HG02981 (cell line): ENCODE measurements around the gene PDE6B.
"Not testable (repeated sequence)": the region's sequence is repeated elsewhere in the genome, so short reads cannot be mapped to it uniquely, and the experiment has no call there.

Experiments used
- ATAC-seq: cut with Tn5 transposase; IDR thresholded peaks from one replicate; pipeline ENCODE4 v1.9.1; 2021; ENCODE audit warnings: mild to moderate bottlenecking, moderate library complexity; ENCODE audit not compliant: unreplicated experiment

Gene PDE6B

DNA sequence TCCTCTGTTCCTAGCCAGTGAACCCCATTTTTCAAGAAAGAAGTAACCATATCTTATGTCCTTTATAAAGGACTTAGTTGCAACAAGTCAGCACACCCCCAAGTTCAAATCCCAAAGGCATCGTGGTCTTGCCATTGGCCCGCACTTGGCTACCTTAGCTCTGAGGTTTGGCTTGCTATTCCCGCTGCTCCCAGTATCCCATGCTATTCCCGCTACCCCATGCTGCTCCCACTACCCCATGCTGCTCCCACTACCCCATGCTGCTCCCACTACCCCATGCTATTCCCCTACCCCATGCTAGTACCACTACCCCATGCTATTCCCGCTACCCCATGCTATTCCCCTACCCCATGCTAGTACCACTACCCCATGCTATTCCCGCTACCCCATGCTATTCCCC, 42.8 kb downstream of the PDE6B start:
- not testable (repeated sequence) for ATAC-seq

DNA sequence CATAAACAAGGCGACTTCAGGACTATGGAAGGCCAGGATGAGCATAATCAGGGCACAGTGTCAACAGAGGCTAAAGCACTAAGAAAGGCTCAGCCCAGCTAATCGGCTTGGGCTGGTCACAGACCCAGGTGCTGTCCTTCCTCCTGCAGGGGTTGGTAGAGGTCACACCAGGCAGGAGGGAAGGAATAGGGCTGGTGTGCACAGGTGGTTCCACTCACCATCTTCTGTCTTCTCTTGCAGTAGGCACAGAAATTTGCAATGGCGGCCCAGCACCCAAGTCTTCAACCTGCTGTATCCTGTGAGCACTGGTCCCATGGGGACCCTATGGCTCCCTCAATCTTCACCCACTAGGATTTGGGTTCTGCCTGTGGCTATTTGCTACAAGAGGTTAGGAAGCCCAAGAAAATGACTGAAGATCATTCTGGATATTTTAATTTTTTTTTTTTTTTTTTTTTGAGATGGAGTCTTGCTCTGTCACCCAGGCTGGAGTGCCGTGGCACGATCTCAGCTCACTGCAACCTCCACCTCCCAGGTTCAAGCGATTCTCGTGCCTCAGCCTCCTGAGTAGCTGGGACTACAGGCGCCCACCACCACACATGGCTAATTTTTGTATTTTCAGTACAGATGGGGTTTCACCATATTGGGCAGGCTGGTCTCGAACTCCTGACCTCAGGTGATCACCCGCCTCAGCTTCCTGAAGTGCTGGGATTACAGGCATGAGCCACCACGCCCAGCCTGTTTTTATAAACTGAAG, 44.6 kb downstream of the PDE6B start:
- ATAC-seq, result not testable (repeated sequence)

DNA sequence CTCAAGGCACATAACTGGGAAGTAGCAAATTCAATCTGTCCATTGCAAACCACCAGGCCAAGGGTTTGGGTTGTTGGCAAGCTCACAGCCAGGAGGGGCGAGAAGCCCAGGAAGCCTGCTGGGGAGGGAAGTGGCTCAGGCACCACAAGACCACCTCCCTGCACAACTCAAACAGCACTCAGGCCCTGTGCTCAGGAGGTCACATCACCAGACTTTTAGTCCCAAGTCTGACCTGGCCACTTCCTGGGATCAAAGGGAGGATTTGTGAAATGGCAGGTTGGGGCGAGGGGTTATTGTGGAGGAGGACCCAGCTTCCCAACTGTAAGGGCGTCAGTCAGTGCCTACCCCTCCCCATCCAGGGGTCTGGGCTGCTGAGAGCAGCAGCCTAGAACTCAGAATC, 46.4 kb downstream of the PDE6B start:
- no peak for ATAC-seq

DNA sequence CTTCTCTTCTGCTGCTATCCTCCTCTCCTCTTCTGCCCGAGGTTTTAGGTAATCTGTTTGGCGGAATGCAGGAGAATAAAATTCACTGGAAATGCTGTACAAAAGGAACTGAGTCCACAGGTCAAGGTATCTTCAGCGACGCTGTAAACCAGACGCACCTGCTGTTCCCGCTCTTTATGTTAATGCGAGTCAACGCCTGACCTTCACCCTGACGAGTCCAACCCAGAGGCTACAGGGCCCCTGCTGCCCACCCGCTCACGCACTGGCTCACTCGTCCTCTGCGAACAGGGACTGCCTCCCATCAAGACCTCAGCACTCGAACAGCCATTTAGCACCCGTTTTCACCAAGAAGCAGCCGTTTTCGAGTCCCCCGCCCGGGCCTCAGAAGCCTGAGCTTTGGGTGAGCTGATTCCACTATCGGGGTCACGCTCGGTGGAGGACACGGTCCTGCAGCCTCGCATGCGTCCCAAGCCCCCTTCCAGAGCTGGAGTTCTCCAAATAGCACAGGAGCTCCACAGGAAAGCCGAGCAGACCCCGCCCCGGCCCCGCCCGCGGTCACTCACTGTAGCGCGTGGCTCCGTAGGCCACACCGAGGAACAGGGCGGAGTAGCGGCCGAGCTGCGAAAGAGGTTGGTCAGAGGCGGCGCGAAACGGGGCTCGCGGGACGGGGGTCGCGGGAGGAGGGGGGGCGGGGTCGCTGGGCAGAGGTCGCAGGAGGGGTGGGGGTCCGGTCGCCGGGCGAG, 48.1 kb downstream of the PDE6B start:
- no peak for ATAC-seq

DNA sequence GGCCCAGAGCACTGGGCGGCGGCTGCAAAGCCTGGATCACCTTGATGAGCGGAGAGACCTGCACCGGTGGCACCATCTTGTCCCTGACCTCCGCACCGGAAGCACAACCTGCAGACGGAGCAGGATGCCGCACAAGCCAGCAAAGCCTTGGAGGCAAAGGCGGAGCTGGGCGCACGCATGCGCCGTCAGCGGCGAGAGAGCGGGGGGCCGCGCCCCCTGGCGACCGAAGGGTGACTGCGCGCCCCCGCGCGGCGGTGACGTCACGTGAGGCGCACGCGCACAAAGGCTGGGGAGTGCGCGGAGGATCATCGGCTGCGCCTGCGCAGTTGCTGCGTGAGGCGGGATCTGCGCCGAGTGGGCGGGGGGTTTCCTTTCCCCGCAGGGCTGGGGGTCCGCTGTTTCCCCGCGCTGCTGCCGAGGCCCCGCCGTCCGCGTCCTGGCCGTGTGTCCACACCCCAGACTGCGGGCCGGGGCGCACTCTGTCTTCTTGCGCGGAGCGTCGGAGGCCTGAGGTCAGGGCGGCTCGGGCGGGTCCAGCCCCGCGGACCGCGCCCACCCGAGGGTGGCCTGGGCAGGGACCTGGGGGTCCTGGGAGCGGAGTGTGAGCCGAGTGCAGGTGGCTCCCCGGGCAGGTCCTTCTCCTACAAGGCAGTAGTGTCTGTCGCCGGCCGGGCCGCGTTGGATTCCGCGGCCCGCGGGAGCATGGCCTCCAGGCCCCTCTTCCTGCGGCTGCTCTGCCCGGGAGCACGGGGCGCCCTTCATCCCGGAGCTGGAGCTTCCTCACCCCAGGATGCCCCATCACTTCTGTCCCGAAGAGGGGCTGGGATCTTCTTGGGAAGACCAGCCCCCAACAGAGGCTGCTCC, 49.0 kb downstream of the PDE6B start, which contains the start of the genes ATP5ME and MYL5:
Gene ATP5ME (minus strand): TSS at position 105 of the 864 bp plus-strand sequence. CDS start 29 bp downstream, at position 76.
Gene MYL5 (plus strand): TSS at position 371 of the 864 bp plus-strand sequence. CDS start 3,485 bp downstream, outside the sequence.
- ATAC-seq, result peak; percentile 79

DNA sequence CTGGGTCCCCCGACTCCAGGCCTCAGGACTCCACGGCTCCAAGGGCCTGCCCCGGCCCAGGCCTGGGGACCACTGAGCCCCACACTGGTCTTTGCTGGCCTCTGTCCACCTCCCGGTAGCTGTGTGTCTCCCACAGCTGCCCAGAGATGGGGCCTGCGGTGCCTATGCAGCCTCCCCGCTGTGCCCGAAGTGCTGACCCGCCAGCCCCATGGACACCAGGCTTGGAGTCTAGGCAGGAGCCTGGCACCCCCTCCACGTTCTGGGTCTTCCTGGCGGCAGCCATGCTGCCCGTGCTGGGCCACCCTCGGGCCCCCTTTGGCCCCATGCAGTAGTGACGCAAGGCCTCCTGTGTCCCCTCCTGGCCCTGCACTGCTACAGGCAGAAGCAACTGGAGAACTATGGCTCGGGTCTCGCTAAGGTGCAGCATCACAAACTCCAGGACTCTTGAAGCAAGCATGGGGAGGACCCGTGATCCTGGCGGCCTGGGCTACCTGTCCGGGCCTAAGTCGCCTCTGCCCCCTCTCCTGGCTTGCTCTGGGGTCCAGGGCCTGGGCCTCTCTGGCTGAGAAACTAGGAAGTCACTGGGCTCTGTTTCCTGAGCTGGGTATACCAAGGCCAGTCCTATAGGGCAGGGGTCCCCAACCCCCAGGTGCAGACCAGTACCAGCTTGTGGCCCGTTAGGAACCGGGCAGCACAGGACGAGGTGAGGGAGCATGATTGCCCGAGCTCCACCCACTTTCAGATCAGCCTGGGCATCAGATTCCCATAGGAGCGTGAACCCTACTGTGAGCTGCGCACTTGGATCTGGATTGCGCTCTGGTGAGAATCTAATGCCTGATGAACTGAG, 49.9 kb downstream of the PDE6B start:
- ATAC-seq, result peak; percentile 1

DNA sequence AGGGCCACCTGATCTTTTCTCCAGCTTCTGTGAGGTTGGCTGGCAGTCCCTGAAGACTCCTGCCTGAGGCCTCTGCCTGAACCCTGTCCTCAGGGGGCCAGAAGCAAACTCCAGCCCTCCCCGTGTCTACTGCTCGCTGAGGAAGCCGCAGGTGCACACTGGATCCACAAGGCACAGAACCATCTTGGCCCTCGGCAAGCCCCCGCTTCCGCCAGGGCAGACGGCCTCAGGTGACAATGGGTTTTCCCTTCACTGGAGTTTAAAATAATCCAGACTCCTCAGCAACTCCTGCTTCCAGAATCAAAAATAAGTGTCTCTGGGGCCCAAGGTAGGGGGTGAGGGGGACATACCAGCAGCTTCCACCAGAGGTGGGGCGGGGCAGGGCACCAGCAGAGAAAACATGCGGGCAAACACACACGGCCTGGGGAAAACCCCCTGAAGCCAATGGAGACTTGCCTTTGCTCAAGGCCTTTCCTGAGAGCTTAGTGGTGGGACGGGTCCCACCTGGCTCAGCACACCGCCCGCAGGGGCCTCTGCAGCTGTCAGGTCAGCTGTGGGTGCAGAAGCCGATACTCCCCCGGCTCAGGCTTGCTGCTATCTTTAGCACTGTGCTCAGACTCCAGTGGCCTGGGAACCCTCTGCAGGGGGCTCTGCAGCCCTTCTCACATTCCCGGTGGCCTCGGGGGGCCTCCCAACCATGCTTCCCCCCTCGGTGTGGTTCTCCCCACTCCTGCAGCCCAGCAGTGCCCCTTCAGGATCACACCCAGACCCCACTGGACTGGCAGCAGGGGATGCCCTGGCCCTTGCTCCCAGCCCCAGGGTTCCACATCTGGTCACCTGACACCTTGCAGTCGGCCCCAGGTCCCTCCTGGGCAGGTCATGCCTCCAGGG, 50.9 kb downstream of the PDE6B start:
- ATAC-seq, result no peak

DNA sequence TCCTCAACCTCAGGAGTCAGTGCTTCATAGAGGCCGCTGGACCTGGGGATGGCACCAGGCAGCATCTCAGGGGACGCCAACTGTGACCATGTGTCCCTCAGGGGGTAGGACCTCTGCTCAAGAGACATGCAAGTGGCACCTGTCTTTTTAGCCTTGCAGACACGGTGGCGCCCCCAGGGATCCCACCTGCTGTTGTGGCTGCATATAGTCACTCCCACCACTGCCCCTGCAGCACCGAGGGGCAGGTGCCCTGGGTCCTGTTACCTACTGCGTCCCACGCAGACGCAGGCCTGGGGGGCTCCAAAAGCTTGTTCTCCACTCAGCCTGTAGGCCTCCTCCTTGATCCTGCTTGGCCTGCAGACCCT, 51.5 kb downstream of the PDE6B start:
- no peak for ATAC-seq

DNA sequence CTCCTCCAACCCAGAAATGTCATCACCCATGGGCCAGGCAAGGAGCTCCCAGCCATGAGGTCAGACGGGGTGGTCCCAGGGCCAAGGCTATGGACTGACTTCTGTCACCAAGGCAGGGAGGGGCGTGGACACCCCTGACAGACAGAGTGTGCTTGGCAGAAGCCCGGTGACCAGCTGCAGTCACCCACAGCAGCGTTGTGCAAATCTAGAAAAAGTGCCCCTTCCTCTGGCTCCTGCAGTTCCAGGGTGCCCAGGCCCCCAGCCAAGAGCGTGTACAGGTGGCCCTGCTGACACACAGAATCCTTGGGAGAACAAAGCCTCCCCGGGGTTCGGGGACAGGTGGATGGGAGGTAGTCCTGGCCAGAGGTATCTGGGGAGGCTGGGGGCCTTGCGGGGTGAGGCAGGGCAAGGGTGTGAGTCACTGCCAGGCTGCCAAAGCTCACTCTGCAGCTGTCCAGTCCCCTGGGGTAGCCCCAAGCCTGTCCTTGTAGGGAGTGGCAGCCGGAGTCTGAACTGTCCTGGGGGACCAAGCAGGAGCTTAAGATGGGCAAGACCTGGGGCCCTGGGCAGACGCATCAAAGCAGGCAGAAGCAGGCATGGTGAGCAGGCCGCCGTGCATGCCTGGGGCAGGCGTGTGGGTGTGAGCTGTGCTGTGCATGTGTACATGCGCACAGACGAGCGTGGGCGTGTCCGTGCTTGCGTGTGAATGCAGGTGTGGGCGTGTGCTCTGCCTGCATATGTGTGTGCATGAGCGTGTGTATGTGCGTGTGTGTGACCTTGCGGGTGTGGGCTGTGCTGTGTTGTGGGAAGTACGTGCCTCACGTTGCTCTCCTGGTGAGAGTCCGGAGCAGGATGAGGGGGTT, 52.3 kb downstream of the PDE6B start:
- ATAC-seq, result no peak

DNA sequence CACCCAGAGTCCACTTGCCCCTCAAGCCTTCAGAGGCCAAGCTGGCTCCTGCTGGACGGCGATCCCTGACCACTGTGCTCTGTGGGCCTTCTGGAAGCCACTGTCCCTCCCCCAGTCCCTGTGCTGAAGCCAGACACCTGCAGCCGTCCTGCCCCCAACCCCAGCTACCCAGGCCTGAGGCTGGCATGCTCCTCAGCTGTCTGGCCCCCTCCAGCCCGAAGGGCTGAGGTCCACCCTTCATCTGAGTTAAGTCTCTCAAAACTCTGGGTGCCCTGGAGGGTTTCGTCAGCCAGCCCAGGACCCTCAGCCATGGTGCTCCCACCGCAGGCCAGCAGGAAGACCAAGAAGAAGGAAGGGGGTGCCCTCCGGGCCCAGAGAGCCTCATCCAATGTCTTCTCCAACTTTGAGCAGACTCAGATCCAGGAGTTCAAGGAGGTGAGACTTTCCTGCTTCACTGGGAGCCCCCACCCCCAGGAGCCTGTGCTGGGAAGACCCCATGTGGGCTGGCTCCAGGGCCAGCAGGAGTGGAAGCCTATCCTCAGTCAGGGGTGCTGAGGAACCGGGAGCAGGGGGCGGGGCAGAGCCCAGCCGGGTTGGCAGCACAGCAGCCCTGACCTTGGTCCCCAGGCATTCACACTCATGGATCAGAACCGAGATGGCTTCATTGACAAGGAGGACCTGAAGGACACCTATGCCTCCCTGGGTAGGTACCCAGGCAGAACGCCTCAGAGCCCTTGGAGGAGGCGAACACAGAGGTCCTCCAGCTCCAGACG, 53.1 kb downstream of the PDE6B start:
- ATAC-seq, result no peak

DNA sequence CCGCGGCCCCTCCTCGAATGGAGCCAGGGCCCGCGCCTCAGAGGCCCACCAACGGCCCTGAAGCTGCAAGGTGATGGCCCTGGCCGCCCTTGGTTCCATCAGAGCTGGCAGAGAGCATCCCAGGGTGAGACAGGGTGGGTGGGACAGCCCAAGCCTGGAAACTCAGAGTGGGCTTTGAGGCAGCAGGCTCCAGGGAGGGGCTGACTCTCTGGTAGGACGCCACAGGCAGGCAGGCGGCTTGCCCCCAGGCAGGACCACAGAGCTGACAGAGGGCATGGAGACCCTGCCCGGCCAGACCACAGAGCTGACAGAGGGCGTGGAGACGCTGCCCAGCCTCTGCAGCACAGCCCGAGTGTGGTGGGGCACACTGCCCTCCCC, 53.7 kb downstream of the PDE6B start:
- ATAC-seq, result no peak

DNA sequence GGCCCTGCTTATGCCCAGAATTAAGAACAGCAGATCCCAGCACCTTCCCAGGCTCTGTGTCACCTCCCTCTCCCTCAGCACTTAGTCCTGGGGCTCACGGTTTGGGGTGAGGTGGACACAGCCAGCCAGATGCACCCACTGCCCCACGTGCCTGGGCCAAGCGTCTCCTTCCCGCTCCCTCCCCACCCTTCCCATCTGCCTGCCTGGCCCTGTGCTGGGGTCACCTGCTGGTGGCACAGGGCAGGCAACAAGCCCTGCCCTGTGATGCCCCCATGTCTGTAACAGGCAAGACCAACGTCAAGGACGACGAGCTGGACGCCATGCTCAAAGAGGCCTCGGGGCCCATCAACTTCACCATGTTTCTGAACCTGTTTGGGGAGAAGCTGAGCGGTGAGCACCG, 54.3 kb downstream of the PDE6B start:
- no peak for ATAC-seq

DNA sequence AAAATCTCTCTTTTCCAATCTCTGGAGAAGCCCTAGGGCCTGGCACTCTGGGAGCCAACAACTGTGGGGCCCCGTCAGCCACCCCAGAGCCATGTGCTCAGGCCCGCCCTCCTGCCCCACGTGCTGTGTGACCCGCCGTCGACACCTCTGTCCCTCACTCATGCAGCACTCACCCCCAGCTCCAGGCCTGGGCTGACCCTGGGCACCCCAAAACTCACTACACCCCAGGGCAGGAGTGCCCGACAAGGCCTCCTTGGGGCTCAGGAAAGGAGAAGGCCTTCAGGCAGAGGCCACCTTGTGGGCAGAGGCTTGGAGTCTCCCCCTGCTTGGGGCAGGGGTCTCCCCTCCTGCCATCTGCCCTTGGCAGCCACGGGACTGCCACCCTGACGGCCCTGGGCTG, 54.7 kb downstream of the PDE6B start:
- no peak for ATAC-seq

DNA sequence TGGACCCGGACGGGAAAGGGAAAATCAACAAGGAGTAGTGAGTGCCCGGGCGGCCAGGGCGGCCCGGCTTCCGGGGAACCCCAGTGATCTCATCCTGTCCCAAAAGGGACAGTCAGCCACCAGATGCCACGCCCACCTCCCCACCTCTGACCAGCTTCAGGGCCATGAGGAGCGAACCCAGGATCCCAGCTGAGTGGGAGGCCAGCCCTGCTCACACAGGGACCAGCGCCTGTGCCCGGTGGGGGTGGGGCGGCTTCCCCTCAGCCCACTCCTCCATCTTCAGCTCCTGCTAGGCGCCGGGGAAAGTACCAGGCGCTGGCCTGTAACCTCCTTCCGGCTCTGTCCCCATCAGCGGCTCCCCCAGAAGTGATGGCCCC, 55.2 kb downstream of the PDE6B start:
- ATAC-seq, result no peak

DNA sequence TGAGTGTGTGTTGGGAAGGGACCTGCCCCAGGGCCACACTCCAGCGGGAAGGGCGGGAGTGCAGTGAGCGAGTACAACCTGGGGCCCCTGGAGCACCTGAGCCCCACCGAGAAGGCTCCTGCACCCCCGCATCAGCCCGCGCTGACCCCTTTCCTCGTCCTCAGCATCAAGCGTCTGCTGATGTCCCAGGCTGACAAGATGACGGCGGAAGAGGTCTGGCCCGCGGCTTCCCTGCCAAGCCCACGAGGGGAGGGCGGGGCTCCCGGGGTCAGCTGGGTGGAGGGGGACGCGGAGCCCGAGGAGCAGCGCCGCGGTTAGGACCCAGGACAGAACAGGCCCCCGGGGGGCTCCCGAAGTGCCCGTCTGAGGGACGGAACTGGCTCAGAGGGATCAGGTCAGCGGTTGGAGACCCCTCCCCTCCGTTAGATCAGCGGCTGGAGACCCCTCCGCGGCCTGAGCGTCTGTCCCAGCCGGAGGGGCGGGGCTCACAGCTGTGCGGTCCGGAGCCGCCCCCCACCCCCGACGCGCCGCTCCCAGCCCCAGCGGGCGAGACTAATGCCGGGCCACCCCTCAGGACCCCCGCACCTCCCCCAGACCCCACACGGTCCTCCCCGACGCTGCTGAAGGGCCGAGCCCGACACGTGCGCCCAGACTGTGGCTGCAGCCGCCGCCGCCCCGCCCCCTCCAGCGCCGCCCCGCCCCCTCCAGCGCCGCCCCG, 55.7 kb downstream of the PDE6B start:
- ATAC-seq, result no peak

DNA sequence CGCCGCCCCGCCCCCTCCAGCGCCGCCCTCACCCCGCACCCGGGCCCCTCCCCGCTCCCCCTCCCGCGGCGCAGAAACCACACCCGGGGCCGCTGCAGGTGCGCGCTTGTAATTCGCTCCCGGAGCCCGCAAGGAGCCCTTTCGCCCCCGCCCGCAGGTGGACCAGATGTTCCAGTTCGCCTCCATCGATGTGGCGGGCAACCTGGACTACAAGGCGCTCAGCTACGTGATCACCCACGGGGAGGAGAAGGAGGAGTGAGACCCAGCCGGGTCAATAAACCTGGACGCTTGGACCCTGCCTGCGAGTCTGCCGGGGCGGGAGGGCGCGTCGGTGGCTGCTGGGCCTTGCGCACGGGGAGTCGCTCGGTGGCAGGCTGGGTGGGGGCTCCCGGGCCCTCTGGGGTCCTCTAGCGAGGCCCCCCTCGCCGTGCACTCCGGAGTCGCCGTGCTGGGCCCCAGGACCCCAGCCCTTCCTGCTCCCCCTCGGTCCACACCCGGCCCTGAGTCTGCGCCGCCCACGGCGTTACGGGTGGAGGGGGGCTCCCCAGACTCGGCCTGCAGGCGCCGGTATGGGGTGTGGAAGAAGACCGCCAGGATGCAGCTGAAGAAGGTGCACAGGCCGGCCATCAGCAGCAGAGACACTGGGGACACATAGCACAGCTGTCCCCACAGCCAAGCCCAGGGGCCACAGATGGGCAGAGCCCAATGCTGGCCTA, 56.5 kb downstream of the PDE6B start:
- no peak for ATAC-seq
